ENCODE measurements around the gene PADI1.

DNA sequence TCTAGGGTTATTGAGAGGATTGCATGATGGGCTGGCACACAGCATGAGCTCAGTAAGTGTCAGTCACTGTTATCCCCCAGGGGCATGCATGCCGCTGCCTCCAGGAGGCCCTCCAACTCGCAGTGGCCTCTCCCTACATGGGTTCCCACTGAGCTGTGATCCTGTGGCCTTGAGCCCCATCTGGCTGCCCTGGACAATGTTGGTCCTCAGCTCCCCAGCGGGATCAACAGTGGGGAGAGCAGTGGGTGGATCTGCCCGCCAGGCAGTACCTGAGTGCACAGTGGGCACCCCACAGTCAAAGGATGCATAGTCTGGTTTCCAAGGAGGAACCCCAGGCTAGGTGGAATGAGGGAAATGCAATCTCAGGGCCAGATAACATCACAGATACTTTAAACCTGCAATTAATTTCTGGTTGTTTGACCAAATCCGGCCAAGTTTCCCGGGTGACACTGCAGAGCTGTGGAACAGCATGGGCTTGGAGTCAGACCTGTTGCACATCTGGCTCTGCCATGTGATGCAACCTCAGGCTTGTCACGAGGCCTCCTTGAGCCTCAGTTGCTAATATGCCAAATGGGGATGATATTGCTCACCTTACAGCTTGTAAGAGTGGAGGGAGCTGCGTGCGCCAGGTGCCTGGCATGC, 53.3 kb downstream of the PADI1 start:
- TF ChIP-seq, protein P1, sequence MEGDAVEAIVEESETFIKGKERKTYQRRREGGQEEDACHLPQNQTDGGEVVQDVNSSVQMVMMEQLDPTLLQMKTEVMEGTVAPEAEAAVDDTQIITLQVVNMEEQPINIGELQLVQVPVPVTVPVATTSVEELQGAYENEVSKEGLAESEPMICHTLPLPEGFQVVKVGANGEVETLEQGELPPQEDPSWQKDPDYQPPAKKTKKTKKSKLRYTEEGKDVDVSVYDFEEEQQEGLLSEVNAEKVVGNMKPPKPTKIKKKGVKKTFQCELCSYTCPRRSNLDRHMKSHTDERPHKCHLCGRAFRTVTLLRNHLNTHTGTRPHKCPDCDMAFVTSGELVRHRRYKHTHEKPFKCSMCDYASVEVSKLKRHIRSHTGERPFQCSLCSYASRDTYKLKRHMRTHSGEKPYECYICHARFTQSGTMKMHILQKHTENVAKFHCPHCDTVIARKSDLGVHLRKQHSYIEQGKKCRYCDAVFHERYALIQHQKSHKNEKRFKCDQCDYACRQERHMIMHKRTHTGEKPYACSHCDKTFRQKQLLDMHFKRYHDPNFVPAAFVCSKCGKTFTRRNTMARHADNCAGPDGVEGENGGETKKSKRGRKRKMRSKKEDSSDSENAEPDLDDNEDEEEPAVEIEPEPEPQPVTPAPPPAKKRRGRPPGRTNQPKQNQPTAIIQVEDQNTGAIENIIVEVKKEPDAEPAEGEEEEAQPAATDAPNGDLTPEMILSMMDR (IDR thresholded peaks at IDR 0.05), result no peak
- TF ChIP-seq POLR2A (IDR thresholded peaks at IDR 0.05), result no peak
